Measurements from ENCODE around the gene EGFL7.

The EGFL7 gene

GRCh38 chr9:136721339-136722092, 58.8 kb downstream of the EGFL7 start:
- no peak for DNase-seq

Data from stimulated activated CD4-positive, alpha-beta T cell treated with anti-CD3 and anti-CD28 coated beads, Interleukin-4, amount 100 ng/mL, for 1 hour (primary cell).